Measurements from ENCODE around the gene RYK.
"Not testable (repeated sequence)": the region's sequence is repeated elsewhere in the genome, so short reads cannot be mapped to it uniquely, and the experiment has no call there.

The RYK gene

GRCh38 chr3:134253475-134254226 is 3.0 kb upstream of the RYK start:
- no peak for DNase-seq

DNA sequence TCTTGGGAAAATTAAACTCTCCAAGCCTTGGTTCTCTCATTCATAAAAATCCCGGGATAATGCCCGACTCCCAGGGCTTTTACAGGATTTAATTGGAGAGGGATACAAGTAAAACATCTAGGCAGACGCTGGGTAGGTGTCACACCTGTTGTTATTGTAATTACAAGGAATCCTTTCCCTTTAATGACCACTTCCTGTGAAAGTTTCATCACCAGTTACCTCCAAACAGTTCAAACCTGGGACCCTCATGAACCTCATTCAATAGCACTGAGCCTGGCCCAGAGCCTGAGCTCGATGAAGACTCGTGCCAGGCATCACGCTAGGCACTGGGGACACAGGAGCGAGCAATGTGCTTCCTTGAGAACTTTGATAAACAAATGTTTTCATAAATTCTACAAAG is 2.1 kb upstream of the RYK start:
- no peak for DNase-seq

DNA sequence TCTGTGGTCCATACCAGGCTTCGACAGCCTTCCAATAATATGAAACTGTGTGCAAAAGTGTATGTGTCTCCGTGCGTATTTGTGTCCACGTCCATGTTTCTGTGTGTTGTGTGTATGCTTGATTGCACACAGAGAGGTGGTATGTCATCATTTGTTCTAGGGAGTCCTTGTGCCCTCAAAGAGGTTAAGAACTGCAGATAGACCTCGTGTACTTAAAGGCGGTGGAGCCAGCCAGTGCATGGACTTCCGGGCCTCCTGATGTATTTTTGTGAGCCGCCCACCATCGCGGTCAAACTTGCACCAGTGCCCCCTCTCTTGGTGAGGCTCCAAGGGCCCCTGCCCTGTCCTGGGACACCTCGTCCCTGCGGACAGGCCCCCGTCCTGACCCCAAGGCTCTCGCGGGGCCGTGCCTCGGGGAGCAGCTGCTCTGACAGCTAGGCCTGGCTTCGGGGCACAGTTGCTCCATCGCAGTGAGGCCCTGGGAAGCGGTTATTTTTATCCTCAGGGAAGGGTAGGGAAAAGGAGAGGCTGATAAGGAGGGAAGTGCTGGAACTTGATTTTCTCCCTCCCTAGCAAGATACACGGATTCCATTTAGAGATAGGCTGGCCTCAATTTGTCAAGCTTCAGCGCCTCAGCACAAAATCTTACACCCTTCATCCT is 1.2 kb upstream of the RYK start:
- DNase-seq = no peak

DNA sequence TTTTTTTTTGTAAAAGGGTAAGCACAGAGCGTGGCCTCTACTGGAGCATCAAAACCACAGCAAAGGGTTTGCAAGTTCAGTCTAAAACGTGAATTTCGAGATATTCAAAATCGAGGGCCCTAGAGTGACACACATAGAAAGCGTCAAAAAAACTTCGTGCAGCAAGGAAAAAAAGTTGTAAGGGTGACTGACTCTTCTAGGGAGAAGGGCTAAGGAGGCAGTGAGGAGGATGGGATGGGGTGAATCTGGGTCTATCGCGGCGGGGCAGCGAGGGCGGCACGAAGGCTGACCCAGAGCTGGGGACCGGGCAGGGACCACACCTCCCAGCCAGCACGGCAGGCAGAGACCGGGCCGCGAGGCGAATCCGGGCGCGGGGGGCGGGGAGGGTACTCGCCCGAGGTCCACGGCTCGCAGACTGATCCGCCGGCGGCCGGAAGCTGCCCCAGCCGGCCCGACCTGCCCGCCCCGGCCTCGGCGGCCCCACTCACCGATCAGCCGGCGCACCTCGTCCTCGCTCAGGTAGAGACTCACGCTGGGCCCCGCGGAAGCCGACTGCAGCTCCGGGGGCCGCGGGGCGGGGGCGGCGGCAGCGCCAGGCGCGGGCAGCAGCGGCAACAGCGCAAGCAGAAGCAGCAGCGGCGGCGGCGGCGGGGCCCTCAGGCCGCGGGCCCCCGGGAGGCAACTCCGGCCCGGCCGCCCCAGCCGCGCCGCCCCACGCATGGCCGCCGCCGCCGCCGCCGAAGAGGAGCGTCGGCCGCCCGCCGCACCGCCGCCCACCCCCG is 533 bp downstream of the RYK start:
- peak; percentile 45 for DNase-seq

DNA sequence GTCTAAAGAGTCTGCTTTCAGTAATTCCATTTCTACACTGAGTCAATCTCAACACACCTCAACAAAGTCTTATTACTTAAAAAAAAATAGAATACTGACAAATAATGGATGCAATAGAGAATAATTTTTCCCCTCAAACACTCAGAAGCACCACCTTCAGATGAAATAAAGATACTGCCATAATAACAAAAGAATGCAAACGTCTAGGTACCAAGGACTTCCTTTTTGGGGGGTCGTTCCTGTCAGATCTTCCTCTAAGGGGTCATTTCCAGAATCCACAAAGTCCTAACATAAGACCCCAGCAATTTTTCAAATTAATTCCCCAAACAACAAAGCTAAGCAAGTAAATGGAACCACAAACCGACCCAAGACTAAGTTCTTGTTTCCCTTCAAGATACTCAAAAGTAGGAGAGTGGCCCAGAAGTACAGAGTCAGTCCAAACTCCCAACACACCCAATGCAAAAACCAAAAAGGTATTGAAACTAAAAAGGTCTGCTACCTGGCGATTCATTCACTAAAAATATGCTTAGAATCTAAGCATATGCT is 1.3 kb downstream of the RYK start:
- DNase-seq = peak; percentile 7

- no peak for DNase-seq
Observed at GRCh38 chr3:134244921-134245320, 5.7 kb downstream of the RYK start.

- DNase-seq = no peak
Observed at GRCh38 chr3:134242649-134243617, 7.7 kb downstream of the RYK start.

GRCh38 chr3:134239538-134239937 is 11.1 kb downstream of the RYK start:
- DNase-seq = no peak

- DNase-seq = no peak
Observed at GRCh38 chr3:134237454-134238145, 13.1 kb downstream of the RYK start.

GRCh38 chr3:134236505-134237170 is 14.0 kb downstream of the RYK start:
- DNase-seq = no peak

DNA sequence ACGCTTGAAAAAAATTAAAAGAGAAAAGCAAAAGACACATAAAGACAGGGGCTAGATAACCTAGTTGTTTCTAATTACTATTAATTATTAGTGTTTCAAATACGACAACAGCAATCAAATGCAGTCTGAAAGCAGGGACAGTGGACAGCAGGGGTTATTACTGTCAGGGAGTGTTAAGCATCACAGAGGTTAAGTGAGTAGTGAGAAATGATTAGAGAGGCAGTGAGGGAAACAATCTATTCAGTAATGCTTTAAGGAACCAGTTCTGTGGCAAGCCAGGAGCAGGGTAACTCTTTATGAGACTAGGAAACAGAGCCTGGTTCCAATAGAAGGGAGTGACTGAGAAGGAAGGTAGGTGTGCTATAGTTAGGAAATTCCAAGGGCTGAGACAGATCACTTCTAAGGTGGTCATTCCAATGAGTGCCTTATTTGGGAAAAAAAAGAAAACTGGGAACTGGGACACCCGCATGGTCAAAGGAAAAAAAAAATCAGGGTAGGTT is 15.0 kb downstream of the RYK start:
- DNase-seq = no peak

GRCh38 chr3:134232951-134233350 is 17.7 kb downstream of the RYK start:
- no peak for DNase-seq

DNA sequence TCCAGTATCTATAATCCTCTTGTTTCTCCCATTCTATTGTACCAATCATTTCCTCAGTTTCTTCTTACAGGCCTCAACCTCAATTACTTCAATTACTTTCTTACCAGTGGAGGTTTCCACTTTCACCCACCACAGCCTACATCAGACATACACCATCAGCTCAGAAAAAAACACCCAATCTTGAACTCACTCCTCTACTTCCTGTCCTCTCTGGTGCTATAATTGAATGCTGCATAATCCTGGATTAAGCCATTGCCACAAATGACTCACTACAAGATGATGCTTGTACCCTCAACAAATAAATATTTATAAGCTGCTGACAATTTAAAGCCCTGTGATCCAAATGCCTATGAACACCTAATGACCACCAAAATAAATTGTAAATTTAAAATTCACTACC is 18.5 kb downstream of the RYK start:
- no peak for DNase-seq

DNA sequence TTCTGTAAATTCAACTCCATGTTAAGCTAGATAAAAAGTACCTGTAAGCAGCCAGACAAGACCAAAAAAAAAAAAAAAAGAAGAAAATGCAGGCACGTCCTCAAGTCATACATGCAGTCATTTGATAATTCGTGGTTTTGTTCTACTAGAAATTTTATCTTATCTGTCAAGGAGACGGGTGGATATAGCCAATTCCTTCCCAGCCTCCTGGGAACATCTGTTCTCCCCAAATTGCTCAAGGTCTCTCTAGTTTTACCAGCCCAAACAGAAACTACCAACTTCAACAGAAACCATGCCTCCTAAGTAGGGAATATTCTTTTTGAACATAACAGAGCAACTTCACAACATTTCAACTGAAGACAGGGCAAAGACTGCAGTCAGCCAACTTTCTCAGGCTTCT is 19.5 kb downstream of the RYK start:
- no peak for DNase-seq

DNA sequence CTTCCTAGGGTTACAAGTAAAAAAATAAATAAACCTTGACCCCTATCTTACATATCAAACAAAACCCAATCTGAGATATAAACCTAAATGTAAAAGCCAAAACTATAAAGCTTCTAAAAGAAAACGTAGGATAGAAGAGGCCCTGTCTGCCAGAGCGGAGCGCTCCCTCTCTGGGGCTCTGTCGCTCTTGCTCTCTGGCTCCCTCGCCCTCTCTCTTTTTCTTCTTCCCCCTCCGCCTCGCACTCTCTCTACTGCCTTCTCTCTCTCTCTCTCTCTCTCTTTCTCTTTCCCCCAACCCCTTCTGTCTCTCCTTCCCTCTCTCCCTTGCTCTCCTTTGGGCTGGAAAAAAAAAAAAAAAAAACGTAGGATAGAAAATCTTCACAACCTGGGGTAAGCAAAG is 21.6 kb downstream of the RYK start:
- DNase-seq = no peak

- DNase-seq = no peak
Observed at GRCh38 chr3:134228479-134228878, 22.2 kb downstream of the RYK start.

DNA sequence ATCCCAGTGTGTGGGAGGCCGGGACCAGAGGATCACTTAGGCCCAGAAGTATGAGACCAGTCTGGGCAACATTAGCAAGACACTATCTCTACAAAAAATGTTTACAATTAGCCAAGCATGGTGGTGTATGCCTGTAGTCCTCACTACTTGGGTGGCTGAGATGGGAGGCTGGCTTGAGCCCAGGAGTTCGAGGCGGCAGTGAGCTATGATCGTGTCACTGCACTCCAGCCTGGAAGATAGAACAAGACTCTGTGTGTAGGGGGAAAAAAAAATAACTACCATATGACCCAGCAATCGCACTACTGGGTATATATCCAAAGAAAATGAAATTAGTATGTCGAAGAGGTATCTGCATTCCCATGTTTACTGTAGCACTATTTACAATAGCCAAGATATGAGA is 22.6 kb downstream of the RYK start:
- DNase-seq = no peak

DNA sequence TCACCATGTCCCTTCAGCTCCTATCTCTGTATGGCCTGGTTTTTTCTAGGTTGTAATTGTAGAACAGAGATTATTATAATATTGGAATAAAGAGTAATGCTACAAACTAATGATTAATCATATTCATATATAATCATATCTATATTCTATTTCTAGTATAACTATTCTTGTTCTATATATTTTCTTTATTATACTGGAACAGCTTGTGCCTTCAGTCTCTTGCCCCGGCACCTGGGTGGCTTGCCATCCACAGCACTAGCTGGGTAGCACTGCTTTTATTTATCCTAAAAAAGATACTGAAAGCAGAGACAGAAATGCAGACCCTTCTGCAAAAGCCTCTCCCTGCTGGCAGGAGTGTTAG is 25.9 kb downstream of the RYK start:
- not testable (repeated sequence) for DNase-seq

DNA sequence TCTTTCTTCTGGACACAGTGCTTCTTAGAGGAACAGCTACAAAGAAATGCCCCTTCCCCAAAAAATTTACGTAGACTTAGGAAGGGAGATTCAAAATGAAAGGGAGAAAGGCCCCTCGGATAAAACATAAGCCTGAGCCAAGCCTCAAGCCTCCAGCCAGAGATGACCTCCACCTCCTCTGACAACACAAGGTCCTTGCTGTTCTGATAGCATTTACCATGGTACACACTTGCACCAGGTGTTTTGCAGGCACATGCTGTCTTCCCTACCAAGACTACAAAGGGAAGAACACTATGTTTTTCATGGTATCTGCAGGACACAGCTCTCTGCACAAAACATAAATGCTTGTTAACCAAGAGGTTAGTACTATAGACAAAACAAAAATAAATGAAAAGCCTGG is 27.8 kb downstream of the RYK start:
- DNase-seq = no peak

GRCh38 chr3:134216851-134217250 is 33.8 kb downstream of the RYK start:
- DNase-seq = no peak

DNA sequence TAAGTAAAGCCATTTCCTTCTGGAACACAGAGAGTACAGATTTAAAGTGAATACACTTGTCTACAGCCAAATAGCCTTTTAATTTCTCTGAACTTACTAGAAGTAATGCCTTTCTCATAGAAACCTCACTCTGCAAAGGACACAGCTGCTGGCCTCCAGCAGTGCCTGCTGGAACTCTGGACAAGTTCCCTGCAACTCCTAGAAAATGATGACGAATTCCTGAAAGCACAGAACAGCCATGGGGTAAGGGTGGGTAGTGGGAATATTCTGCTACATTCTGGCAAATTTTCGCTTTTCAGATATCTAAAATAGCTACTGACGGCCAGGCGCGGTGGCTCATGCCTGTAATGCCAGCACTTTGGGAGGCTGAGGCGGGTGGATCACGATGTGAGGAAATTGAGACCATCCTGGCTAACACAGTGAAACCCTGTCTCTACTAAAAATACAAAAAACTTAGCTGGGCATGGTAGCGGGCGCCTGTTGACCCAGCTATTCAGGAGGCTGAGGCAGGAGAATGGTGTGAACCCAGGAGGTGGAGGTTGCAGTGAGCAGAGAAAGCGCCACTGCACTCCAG is 34.4 kb downstream of the RYK start:
- no peak for DNase-seq

Measured in CD4-positive, alpha-beta T cell treated with Interleukin-10 for 1 hour (primary cell).